NOMO-1 (cell line): ENCODE data around the gene IER5L.

ENCODE experiments used
- DNase-seq, 2 experiments: peaks; one replicate each; lab custom pipeline; 2025; ENCODE audit not compliant: unreplicated experiment in 2 of 2; lab: John Stamatoyannopoulos, UW

The IER5L gene

GRCh38 chr9:129182625-129183494, 4.8 kb upstream of the IER5L start:
- no peak for DNase-seq

- DNase-seq = no peak
These were observed 4.1 kb upstream of the IER5L start for GRCh38 chr9:129182122-129182521.

- no peak for DNase-seq
These were observed 3.2 kb upstream of the IER5L start for GRCh38 chr9:129181246-129181645.

GRCh38 chr9:129178568-129179382, 714 bp upstream of the IER5L start:
- no peak for DNase-seq

GRCh38 chr9:129177443-129177790, 644 bp downstream of the IER5L start:
- DNase-seq = peak in 1 of 2 experiments; percentile 59

GRCh38 chr9:129176701-129177442, 1.2 kb downstream of the IER5L start:
- DNase-seq = peak; percentile 7 to 26

GRCh38 chr9:129175825-129176633, 2.0 kb downstream of the IER5L start:
- DNase-seq = peak; percentile 85 to 87

- no peak for DNase-seq
These were observed 2.6 kb downstream of the IER5L start for GRCh38 chr9:129175515-129175824.

GRCh38 chr9:129174724-129175514, 3.1 kb downstream of the IER5L start:
- peak in 1 of 2 experiments; percentile 19 for DNase-seq

GRCh38 chr9:129174102-129174723, 3.8 kb downstream of the IER5L start:
- peak; percentile 60 to 63 for DNase-seq

- no peak for DNase-seq
These were observed 4.6 kb downstream of the IER5L start for GRCh38 chr9:129173296-129174101.

GRCh38 chr9:129172816-129173215, 5.2 kb downstream of the IER5L start:
- no peak for DNase-seq

- DNase-seq = no peak
These were observed 5.9 kb downstream of the IER5L start for GRCh38 chr9:129171993-129172751.

GRCh38 chr9:129170229-129170628, 7.8 kb downstream of the IER5L start:
- peak; percentile 18 to 38 for DNase-seq

GRCh38 chr9:129166623-129167557, 11.2 kb downstream of the IER5L start:
- peak; percentile 40 to 70 for DNase-seq

GRCh38 chr9:129165198-129165597, 12.9 kb downstream of the IER5L start:
- DNase-seq = no peak
